ENCODE results near the gene PRDM10.
"Not testable (repeated sequence)": the region's sequence is repeated elsewhere in the genome, so short reads cannot be mapped to it uniquely, and the experiment has no call there.

The PRDM10 gene

GRCh38 chr11:130021606-130022005, 19.0 kb upstream of the PRDM10 start:
- DNase-seq; H4K91ac ChIP-seq (ENCODE audit: low read length); H4K8ac ChIP-seq (ENCODE audit: low read length); H3K9me3 ChIP-seq (ENCODE audit: control insufficient read depth, low read length); H2BK5ac ChIP-seq (ENCODE audit: low read depth, low read length, poor library complexity, severe bottlenecking); H3K27ac ChIP-seq (ENCODE audit: low read length, poor library complexity, severe bottlenecking); H3K27me3 ChIP-seq (ENCODE audit: control insufficient read depth in 1 of 2, insufficient read depth in 1 of 2, low read length in 2 of 2); H2BK15ac ChIP-seq (ENCODE audit: low read depth, poor library complexity, severe bottlenecking); H3K4ac ChIP-seq (ENCODE audit: low read depth in 1 of 2, low read length in 2 of 2); H3K36me3 ChIP-seq (ENCODE audit: control insufficient read depth in 1 of 2, insufficient read depth in 2 of 2, low read depth in 1 of 2, low read length in 2 of 2); H2AFZ ChIP-seq (ENCODE audit: low read depth, low read length); H3K23ac ChIP-seq (ENCODE audit: low read length in 2 of 2); H3K9ac ChIP-seq (ENCODE audit: low read length); H2BK12ac ChIP-seq (ENCODE audit: low read length in 2 of 2); H3K4me3 ChIP-seq (ENCODE audit: insufficient read depth in 1 of 2, low read depth in 1 of 2, low read length in 2 of 2); H2BK120ac ChIP-seq (ENCODE audit: low read depth, low read length); H3K4me2 ChIP-seq (ENCODE audit: low read length, poor library complexity, severe bottlenecking); H3K14ac ChIP-seq (ENCODE audit: low read length in 2 of 2); H3K79me1 ChIP-seq (replicated peaks; ENCODE audit: low read length, poor library complexity, severe bottlenecking): not testable (repeated sequence)
- 99% methylated on average over 37 of the region's 38 CpGs for WGBS
- peaks cover 10% of the 10 kb centered on the region for H3K4me1 ChIP-seq (ENCODE audit: control insufficient read depth, insufficient read depth, low read depth, low read length)
- peak overlapping the region in 1 of 2 experiments; percentile 21 for H3K18ac ChIP-seq (ENCODE audit: low read depth in 1 of 2, low read length in 2 of 2)
- H2AK5ac ChIP-seq (ENCODE audit: low read length, severe bottlenecking), result peak overlapping the region; percentile 93

- Histone ChIP-seq H3K14ac (ENCODE audit: low read length in 2 of 2) (no peak overlapping the region), H3K9me3 (ENCODE audit: control insufficient read depth, low read length) (no peaks in the 10 kb centered on the region), H2AK5ac (ENCODE audit: low read length, severe bottlenecking) (no peak overlapping the region), H4K91ac (ENCODE audit: low read length) (no peak overlapping the region), H4K8ac (ENCODE audit: low read length) (no peak overlapping the region), H3K79me1 (replicated peaks; ENCODE audit: low read length, poor library complexity, severe bottlenecking) (no peaks in the 10 kb centered on the region), H3K27ac (ENCODE audit: low read length, poor library complexity, severe bottlenecking) (peak overlapping the region; percentile 46), H2BK15ac (ENCODE audit: low read depth, poor library complexity, severe bottlenecking) (no peak overlapping the region), H3K4me1 (ENCODE audit: control insufficient read depth, insufficient read depth, low read depth, low read length) (peaks cover 10% of the 10 kb centered on the region), H2BK5ac (ENCODE audit: low read depth, low read length, poor library complexity, severe bottlenecking) (no peak overlapping the region), H2BK12ac (ENCODE audit: low read length in 2 of 2) (no peak overlapping the region), H3K4ac (ENCODE audit: low read depth in 1 of 2, low read length in 2 of 2) (no peak overlapping the region), H3K4me2 (ENCODE audit: low read length, poor library complexity, severe bottlenecking) (no peak overlapping the region), H2AFZ (ENCODE audit: low read depth, low read length) (no peak overlapping the region), H3K27me3 (ENCODE audit: control insufficient read depth in 1 of 2, insufficient read depth in 1 of 2, low read length in 2 of 2) (no peaks in the 10 kb centered on the region), H3K36me3 (ENCODE audit: control insufficient read depth in 1 of 2, insufficient read depth in 2 of 2, low read depth in 1 of 2, low read length in 2 of 2) (no peaks in the 10 kb centered on the region), H3K18ac (ENCODE audit: low read depth in 1 of 2, low read length in 2 of 2) (no peak overlapping the region), H3K4me3 (ENCODE audit: insufficient read depth in 1 of 2, low read depth in 1 of 2, low read length in 2 of 2) (no peak overlapping the region), H3K9ac (ENCODE audit: low read length) (no peak overlapping the region), H2BK120ac (ENCODE audit: low read depth, low read length) (no peak overlapping the region), H3K23ac (ENCODE audit: low read length in 2 of 2) (no peak overlapping the region)
- no peak for DNase-seq
- WGBS, result 41% methylated on average over 4 of the region's 4 CpGs
Measured at GRCh38 chr11:130020323-130020722, 17.7 kb upstream of the PRDM10 start.

DNA sequence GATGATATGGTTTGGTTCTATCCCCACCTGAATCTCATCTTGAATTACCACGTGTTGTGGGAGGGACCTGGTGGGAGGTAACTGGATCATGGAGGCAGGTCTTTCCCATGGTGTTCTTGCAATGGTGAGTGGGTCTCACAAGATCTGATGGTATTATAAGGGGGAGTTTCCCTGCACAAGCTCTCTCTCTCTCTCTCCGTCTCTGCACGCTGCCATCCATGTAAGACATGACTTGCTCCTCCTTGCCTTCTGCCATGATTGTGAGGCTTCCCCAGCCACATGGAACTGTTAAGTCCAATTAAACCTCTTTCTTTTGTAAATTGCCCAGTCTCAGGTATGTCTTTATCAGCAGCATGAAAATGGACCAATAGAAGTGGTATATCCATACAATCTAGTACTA, 13.2 kb upstream of the PRDM10 start:
- not testable (repeated sequence) for DNase-seq; H3K36me3 ChIP-seq (ENCODE audit: control insufficient read depth in 1 of 2, insufficient read depth in 2 of 2, low read depth in 1 of 2, low read length in 2 of 2); H4K91ac ChIP-seq (ENCODE audit: low read length); H4K8ac ChIP-seq (ENCODE audit: low read length); H3K27ac ChIP-seq (ENCODE audit: low read length, poor library complexity, severe bottlenecking); H3K18ac ChIP-seq (ENCODE audit: low read depth in 1 of 2, low read length in 2 of 2); H2AK5ac ChIP-seq (ENCODE audit: low read length, severe bottlenecking); H2BK15ac ChIP-seq (ENCODE audit: low read depth, poor library complexity, severe bottlenecking); H3K23ac ChIP-seq (ENCODE audit: low read length in 2 of 2); H3K4ac ChIP-seq (ENCODE audit: low read depth in 1 of 2, low read length in 2 of 2); H2AFZ ChIP-seq (ENCODE audit: low read depth, low read length); H3K4me1 ChIP-seq (ENCODE audit: control insufficient read depth, insufficient read depth, low read depth, low read length); H3K79me1 ChIP-seq (replicated peaks; ENCODE audit: low read length, poor library complexity, severe bottlenecking); H2BK12ac ChIP-seq (ENCODE audit: low read length in 2 of 2); H3K4me3 ChIP-seq (ENCODE audit: insufficient read depth in 1 of 2, low read depth in 1 of 2, low read length in 2 of 2); H3K27me3 ChIP-seq (ENCODE audit: control insufficient read depth in 1 of 2, insufficient read depth in 1 of 2, low read length in 2 of 2); H3K14ac ChIP-seq (ENCODE audit: low read length in 2 of 2); H2BK5ac ChIP-seq (ENCODE audit: low read depth, low read length, poor library complexity, severe bottlenecking); H3K4me2 ChIP-seq (ENCODE audit: low read length, poor library complexity, severe bottlenecking); H3K9ac ChIP-seq (ENCODE audit: low read length); H2BK120ac ChIP-seq (ENCODE audit: low read depth, low read length); H3K9me3 ChIP-seq (ENCODE audit: control insufficient read depth, low read length)
- 100% methylated on average over 2 of the region's 3 CpGs for WGBS

DNA sequence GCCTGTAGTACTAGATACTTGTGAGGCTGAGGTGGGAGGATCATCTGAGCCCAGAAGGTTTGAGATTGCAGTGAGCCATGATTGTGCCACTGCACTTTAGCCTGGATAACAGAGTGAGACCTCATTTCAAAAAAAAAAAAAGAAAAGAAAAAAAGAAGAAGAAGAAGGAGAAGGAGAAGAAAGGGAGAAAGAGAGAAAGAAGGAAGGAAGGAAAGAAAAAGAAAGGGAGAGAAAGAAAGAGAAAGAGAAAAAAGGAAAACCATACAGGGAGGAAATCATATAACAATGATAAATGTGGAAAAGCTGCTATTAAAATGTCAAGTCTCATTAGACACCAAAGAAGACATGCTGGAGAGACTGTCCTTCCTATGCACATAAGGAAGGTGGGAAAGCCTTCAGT, 5.7 kb upstream of the PRDM10 start:
- Histone ChIP-seq H2BK5ac (ENCODE audit: low read depth, low read length, poor library complexity, severe bottlenecking) (no peak overlapping the region), H3K36me3 (ENCODE audit: control insufficient read depth in 1 of 2, insufficient read depth in 2 of 2, low read depth in 1 of 2, low read length in 2 of 2) (no peaks in the 10 kb centered on the region), H3K18ac (ENCODE audit: low read depth in 1 of 2, low read length in 2 of 2) (no peak overlapping the region), H4K91ac (ENCODE audit: low read length) (no peak overlapping the region), H3K14ac (ENCODE audit: low read length in 2 of 2) (no peak overlapping the region), H3K23ac (ENCODE audit: low read length in 2 of 2) (no peak overlapping the region), H2AFZ (ENCODE audit: low read depth, low read length) (no peak overlapping the region), H3K4ac (ENCODE audit: low read depth in 1 of 2, low read length in 2 of 2) (no peak overlapping the region), H3K79me1 (replicated peaks; ENCODE audit: low read length, poor library complexity, severe bottlenecking) (no peaks in the 10 kb centered on the region), H3K9me3 (ENCODE audit: control insufficient read depth, low read length) (peaks cover 3% of the 10 kb centered on the region), H3K27me3 (ENCODE audit: control insufficient read depth in 1 of 2, insufficient read depth in 1 of 2, low read length in 2 of 2) (no peaks in the 10 kb centered on the region), H3K4me3 (ENCODE audit: insufficient read depth in 1 of 2, low read depth in 1 of 2, low read length in 2 of 2) (no peak overlapping the region), H2BK120ac (ENCODE audit: low read depth, low read length) (no peak overlapping the region), H3K4me2 (ENCODE audit: low read length, poor library complexity, severe bottlenecking) (no peak overlapping the region), H2BK15ac (ENCODE audit: low read depth, poor library complexity, severe bottlenecking) (no peak overlapping the region), H3K27ac (ENCODE audit: low read length, poor library complexity, severe bottlenecking) (no peak overlapping the region), H3K4me1 (ENCODE audit: control insufficient read depth, insufficient read depth, low read depth, low read length) (peaks cover 5% of the 10 kb centered on the region), H3K9ac (ENCODE audit: low read length) (no peak overlapping the region), H4K8ac (ENCODE audit: low read length) (no peak overlapping the region), H2AK5ac (ENCODE audit: low read length, severe bottlenecking) (no peak overlapping the region), H2BK12ac (ENCODE audit: low read length in 2 of 2) (no peak overlapping the region)
- DNase-seq, result no peak

All from mesenchymal stem cell (in vitro differentiated cells and primary cell).